ENCODE measurements around the gene SLC35F4.

SLC35F4 gene

GRCh38 chr14:57582746-57583145, 283.1 kb downstream of the SLC35F4 start:
- Histone ChIP-seq H3K36me3 (ENCODE audit: control insufficient read depth, insufficient read depth, low read length) (no peaks in the 10 kb centered on the region), H3K27me3 (replicated peaks; ENCODE audit: control insufficient read depth, insufficient read depth, low read length) (no peaks in the 10 kb centered on the region), H3K4me3 (replicated peaks; ENCODE audit: low read depth, low read length) (no peak overlapping the region)
- DNase-seq (ENCODE audit: extremely low read depth, insufficient read length): no peak
- TF ChIP-seq CTCF (IDR thresholded peaks at IDR 0.05; ENCODE audit: insufficient read depth, low read length, poor library complexity, severe bottlenecking): no peak

GRCh38 chr14:57578801-57579200, 287.1 kb downstream of the SLC35F4 start:
- Histone ChIP-seq H3K27me3 (replicated peaks; ENCODE audit: control insufficient read depth, insufficient read depth, low read length) (no peaks in the 10 kb centered on the region), H3K36me3 (ENCODE audit: control insufficient read depth, insufficient read depth, low read length) (no peaks in the 10 kb centered on the region), H3K4me3 (replicated peaks; ENCODE audit: low read depth, low read length) (no peak overlapping the region)
- no peak for TF ChIP-seq CTCF (IDR thresholded peaks at IDR 0.05; ENCODE audit: insufficient read depth, low read length, poor library complexity, severe bottlenecking)
- no peak for DNase-seq (ENCODE audit: extremely low read depth, insufficient read length)

- no peak for DNase-seq (ENCODE audit: extremely low read depth, insufficient read length)
- Histone ChIP-seq H3K36me3 (ENCODE audit: control insufficient read depth, insufficient read depth, low read length) (no peaks in the 10 kb centered on the region), H3K4me3 (replicated peaks; ENCODE audit: low read depth, low read length) (no peak overlapping the region), H3K27me3 (replicated peaks; ENCODE audit: control insufficient read depth, insufficient read depth, low read length) (no peaks in the 10 kb centered on the region)
- no peak for TF ChIP-seq CTCF (IDR thresholded peaks at IDR 0.05; ENCODE audit: insufficient read depth, low read length, poor library complexity, severe bottlenecking)
Observed at GRCh38 chr14:57576498-57576897, 289.4 kb downstream of the SLC35F4 start.

GRCh38 chr14:57575482-57575881, 290.4 kb downstream of the SLC35F4 start:
- H3K4me3 ChIP-seq (replicated peaks; ENCODE audit: low read depth, low read length): no peak overlapping the region
- no peaks in the 10 kb centered on the region for H3K36me3 ChIP-seq (ENCODE audit: control insufficient read depth, insufficient read depth, low read length)
- TF ChIP-seq CTCF (IDR thresholded peaks at IDR 0.05; ENCODE audit: insufficient read depth, low read length, poor library complexity, severe bottlenecking): no peak
- no peak for DNase-seq (ENCODE audit: extremely low read depth, insufficient read length)
- no peaks in the 10 kb centered on the region for H3K27me3 ChIP-seq (replicated peaks; ENCODE audit: control insufficient read depth, insufficient read depth, low read length)

- no peaks in the 10 kb centered on the region for H3K27me3 ChIP-seq (replicated peaks; ENCODE audit: control insufficient read depth, insufficient read depth, low read length)
- DNase-seq (ENCODE audit: extremely low read depth, insufficient read length): no peak
- H3K36me3 ChIP-seq (ENCODE audit: control insufficient read depth, insufficient read depth, low read length): no peaks in the 10 kb centered on the region
- TF ChIP-seq CTCF (IDR thresholded peaks at IDR 0.05; ENCODE audit: insufficient read depth, low read length, poor library complexity, severe bottlenecking): no peak
- H3K4me3 ChIP-seq (replicated peaks; ENCODE audit: low read depth, low read length): no peak overlapping the region
Observed at GRCh38 chr14:57574617-57575288, 291.1 kb downstream of the SLC35F4 start.

GRCh38 chr14:57573173-57573572, 292.7 kb downstream of the SLC35F4 start:
- TF ChIP-seq CTCF (IDR thresholded peaks at IDR 0.05; ENCODE audit: insufficient read depth, low read length, poor library complexity, severe bottlenecking): no peak
- Histone ChIP-seq H3K4me3 (replicated peaks; ENCODE audit: low read depth, low read length) (no peak overlapping the region), H3K36me3 (ENCODE audit: control insufficient read depth, insufficient read depth, low read length) (no peaks in the 10 kb centered on the region), H3K27me3 (replicated peaks; ENCODE audit: control insufficient read depth, insufficient read depth, low read length) (no peaks in the 10 kb centered on the region)
- DNase-seq (ENCODE audit: extremely low read depth, insufficient read length): no peak
